ENCODE data around the gene RING1.

The RING1 gene

GRCh38 chr6:33178755-33179475, 29.4 kb upstream of the RING1 start:
- no peaks in the 10 kb centered on the region for H3K27me3 ChIP-seq (ENCODE audit: insufficient read depth, poor library complexity, severe bottlenecking)
- no peak overlapping the region for H3K27ac ChIP-seq (replicated peaks)
- TF ChIP-seq GABPA (IDR thresholded peaks at IDR 0.05; ENCODE audit: low read depth): no peak
- no peak for TF ChIP-seq SPI1 (IDR thresholded peaks at IDR 0.05; ENCODE audit: borderline replicate concordance, low read depth)
- TF ChIP-seq, protein P1, sequence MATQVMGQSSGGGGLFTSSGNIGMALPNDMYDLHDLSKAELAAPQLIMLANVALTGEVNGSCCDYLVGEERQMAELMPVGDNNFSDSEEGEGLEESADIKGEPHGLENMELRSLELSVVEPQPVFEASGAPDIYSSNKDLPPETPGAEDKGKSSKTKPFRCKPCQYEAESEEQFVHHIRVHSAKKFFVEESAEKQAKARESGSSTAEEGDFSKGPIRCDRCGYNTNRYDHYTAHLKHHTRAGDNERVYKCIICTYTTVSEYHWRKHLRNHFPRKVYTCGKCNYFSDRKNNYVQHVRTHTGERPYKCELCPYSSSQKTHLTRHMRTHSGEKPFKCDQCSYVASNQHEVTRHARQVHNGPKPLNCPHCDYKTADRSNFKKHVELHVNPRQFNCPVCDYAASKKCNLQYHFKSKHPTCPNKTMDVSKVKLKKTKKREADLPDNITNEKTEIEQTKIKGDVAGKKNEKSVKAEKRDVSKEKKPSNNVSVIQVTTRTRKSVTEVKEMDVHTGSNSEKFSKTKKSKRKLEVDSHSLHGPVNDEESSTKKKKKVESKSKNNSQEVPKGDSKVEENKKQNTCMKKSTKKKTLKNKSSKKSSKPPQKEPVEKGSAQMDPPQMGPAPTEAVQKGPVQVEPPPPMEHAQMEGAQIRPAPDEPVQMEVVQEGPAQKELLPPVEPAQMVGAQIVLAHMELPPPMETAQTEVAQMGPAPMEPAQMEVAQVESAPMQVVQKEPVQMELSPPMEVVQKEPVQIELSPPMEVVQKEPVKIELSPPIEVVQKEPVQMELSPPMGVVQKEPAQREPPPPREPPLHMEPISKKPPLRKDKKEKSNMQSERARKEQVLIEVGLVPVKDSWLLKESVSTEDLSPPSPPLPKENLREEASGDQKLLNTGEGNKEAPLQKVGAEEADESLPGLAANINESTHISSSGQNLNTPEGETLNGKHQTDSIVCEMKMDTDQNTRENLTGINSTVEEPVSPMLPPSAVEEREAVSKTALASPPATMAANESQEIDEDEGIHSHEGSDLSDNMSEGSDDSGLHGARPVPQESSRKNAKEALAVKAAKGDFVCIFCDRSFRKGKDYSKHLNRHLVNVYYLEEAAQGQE (IDR thresholded peaks at IDR 0.05; ENCODE audit: insufficient replicate concordance, low read depth): no peak
- TF ChIP-seq POLR2AphosphoS5 (IDR thresholded peaks at IDR 0.05; ENCODE audit: low read depth): no peak
- no peak for TF ChIP-seq CTCF (IDR thresholded peaks at IDR 0.05; ENCODE audit: insufficient read depth, low read length)
- H3K4me3 ChIP-seq (replicated peaks; ENCODE audit: insufficient read depth, low read length): no peak overlapping the region
- no peak for DNase-seq (ENCODE audit: low read depth in 1 of 2, low spot score in 1 of 2)

DNA sequence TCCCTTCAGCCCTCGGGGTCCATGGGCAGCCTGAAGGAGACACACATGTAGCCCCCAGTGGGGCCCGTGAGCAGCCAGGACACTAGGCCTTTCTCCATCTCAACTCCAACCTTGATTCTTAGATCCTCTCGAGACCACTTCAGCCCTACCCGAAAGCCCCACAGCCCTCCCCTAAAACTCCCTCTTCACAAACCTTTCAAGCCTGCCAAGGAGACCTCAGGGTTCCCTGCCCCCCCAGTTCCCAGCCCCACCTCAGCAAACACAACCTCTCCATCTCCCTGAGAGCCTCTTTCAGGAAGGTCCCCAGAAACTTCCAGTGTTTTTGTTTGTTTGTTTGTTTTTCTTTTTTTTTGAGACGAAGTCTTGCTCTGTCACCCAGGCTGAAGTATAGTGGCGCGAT, 27.2 kb upstream of the RING1 start:
- H3K27me3 ChIP-seq (ENCODE audit: insufficient read depth, poor library complexity, severe bottlenecking): no peaks in the 10 kb centered on the region
- no peak overlapping the region for H3K4me3 ChIP-seq (replicated peaks; ENCODE audit: insufficient read depth, low read length)
- no peak for TF ChIP-seq SPI1 (IDR thresholded peaks at IDR 0.05; ENCODE audit: borderline replicate concordance, low read depth)
- TF ChIP-seq, protein P1 (IDR thresholded peaks at IDR 0.05; ENCODE audit: insufficient replicate concordance, low read depth): no peak
- no peak for TF ChIP-seq CTCF (IDR thresholded peaks at IDR 0.05; ENCODE audit: insufficient read depth, low read length)
- no peak for TF ChIP-seq POLR2AphosphoS5 (IDR thresholded peaks at IDR 0.05; ENCODE audit: low read depth)
- no peak for TF ChIP-seq GABPA (IDR thresholded peaks at IDR 0.05; ENCODE audit: low read depth)
- DNase-seq (ENCODE audit: low read depth in 1 of 2, low spot score in 1 of 2): no peak
- H3K27ac ChIP-seq (replicated peaks): no peak overlapping the region

DNA sequence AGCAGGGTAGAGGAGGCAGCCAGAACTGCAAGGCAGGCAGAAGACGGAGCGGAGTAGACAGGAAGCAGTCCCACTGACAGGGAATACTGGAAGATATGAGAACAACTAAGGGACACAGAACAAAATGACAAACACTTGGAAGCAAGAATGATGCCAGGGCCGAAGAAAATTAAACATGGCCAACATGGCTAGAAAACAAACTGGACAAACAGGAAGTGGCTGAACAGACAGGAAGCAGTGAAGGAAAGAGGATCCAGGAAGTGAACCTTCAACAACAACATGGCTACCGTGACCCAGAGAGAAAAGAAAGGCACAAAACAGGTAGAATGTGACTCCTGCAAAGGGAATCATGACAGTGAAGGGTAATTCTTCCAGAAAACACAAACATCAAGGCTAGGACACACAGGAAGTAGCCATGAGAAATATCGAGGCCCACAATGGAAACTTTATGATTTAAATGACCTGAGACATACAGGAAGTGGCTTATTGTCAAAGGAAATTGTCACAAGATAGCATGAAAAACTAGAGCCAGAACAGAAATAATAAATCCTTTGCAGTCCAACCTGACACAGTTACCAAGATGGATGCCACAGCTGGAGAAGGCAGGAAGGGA, 25.1 kb upstream of the RING1 start:
- peak overlapping the region; percentile 62 for H3K27ac ChIP-seq (replicated peaks)
- no peak overlapping the region for H3K4me3 ChIP-seq (replicated peaks; ENCODE audit: insufficient read depth, low read length)
- TF ChIP-seq, protein P1 (IDR thresholded peaks at IDR 0.05; ENCODE audit: insufficient replicate concordance, low read depth): no peak
- peak; percentile 73 for TF ChIP-seq GABPA (IDR thresholded peaks at IDR 0.05; ENCODE audit: low read depth)
- TF ChIP-seq SPI1 (IDR thresholded peaks at IDR 0.05; ENCODE audit: borderline replicate concordance, low read depth): peak; percentile 65; the same call in 1 of the 2 replicates
- TF ChIP-seq CTCF (IDR thresholded peaks at IDR 0.05; ENCODE audit: insufficient read depth, low read length): no peak
- no peak for TF ChIP-seq POLR2AphosphoS5 (IDR thresholded peaks at IDR 0.05; ENCODE audit: low read depth)
- H3K27me3 ChIP-seq (ENCODE audit: insufficient read depth, poor library complexity, severe bottlenecking): no peaks in the 10 kb centered on the region
- DNase-seq (ENCODE audit: low read depth in 1 of 2, low spot score in 1 of 2): peak in 1 of 2 experiments; percentile 16

Measured in HL-60 (cell line).